GM12875 (cell line): ENCODE results near the gene PANX2.

ENCODE experiments used
- H3K4me3 ChIP-seq: one replicate; pipeline ENCODE4 v1.5.1; 2011; ENCODE audit warnings: low read depth, low read length, control low read depth
- CTCF ChIP-seq: IDR thresholded peaks from 2 replicates; pipeline ENCODE4 v1.5.1; 2011; ENCODE audit warnings: low read depth, mild to moderate bottlenecking, control low read depth, inconsistent platforms, low read length, moderate library complexity, borderline replicate concordance; ENCODE audit not compliant: insufficient read depth

The PANX2 gene

GRCh38 chr22:50206599-50206998, 36.1 kb downstream of the PANX2 start:
- TF ChIP-seq CTCF, result peak; percentile 57
- H3K4me3 ChIP-seq, result no peak overlapping the region

DNA sequence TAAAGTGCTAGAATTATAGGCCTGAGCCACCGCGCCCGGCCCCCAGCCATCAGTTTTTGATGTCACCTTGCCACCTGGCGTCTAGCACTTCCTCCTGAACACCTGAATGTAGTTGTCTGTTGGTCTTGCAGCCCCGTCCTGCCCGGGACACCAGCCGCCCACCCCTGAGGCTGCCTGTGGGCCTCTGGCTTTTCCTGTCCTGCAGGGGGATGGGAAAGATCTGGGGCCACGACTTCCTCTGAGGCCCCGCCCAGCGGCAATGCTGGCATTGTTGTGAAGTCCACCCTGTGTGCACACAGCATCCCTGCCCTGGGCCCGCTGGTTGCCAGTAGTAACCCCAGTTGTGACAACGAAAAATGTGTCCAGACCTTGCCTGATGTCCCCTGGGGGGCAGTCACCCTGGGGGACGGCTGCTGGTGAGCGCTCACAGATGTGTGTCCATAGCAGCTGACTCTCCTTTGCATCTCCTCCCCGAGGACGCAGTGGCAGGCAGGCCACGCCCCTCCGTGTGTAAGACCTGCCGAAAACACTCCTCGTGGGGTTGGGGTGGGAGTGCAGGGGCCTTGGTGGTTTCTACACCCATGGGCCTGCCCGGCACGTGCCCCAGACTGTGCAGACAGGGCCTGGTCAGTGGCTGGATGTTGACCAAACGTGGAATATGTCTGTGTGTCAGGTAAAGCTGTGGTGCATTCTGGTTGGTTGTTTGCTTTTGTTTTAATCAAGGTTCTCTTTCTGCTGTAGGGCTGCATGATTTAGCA, 37.0 kb downstream of the PANX2 start:
- H3K4me3 ChIP-seq, result no peak overlapping the region
- TF ChIP-seq CTCF, result no peak

GRCh38 chr22:50208430-50208938, 38.0 kb downstream of the PANX2 start:
- H3K4me3 ChIP-seq, result no peak overlapping the region
- no peak for TF ChIP-seq CTCF

GRCh38 chr22:50208939-50209892, 38.7 kb downstream of the PANX2 start:
- TF ChIP-seq CTCF, result no peak
- H3K4me3 ChIP-seq, result no peak overlapping the region

GRCh38 chr22:50209893-50210292, 39.4 kb downstream of the PANX2 start:
- H3K4me3 ChIP-seq, result no peak overlapping the region
- peak; percentile 83 for TF ChIP-seq CTCF

DNA sequence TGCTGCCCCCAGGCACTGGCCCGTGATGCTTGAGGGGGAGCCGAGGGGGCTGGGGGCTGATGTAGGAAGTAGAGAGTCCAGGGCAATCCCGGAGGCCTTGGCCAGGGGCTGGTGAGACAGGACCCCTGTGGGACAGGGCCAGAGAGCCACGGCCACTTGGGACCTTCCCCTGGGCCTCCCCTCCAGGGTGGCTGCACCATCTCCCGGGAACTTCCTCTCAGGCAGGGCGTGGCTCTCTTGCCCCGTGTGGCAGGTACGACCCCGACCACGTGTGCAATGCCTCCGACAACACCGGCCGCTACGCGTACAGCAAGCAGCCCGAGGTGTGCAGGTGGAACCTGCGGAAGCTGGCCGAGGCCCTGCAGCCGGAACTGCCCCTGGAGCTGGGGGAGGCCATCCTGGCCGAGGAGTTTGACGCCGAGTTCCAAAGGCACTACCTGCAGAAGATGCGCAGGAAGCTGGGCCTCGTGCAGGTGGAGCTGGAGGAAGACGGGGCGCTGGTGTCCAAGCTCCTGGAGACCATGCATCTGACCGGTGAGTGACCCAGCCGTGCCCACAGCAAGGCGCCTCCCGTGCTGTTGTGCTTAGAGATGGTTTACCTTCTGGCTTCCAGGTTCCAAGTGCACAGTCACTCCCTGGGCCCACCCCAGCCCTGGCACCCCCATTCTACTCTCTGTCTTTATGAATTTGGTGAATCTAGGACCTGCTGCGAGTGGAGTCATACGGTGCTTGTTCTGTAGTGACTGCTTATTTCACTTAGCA, 40.0 kb downstream of the PANX2 start:
- TF ChIP-seq CTCF, result no peak
- no peak overlapping the region for H3K4me3 ChIP-seq
